ENCODE results near the gene LRPAP1. TPM values are rescaled to one million over a fixed set of nuclear protein-coding genes. Genes with fewer than 3 reads are reported as not detected.
A peak's percentile ranks its signal among the peaks of the same experiment; 100 is the strongest.

Gene LRPAP1
- total RNA-seq, 1 donor from 2014 or later, result 92.2 TPM

- Mint-ChIP-seq H3K4me3 (ENCODE audit: unreplicated experiment) (peak overlapping the region; percentile 69), H3K36me3 (ENCODE audit: low read depth, unreplicated experiment) (peaks cover 6% of the 10 kb centered on the region), H3K9me3 (ENCODE audit: unreplicated experiment) (peaks cover 5% of the 10 kb centered on the region), H3K27me3 (ENCODE audit: unreplicated experiment) (peaks cover 7% of the 10 kb centered on the region), H3K4me1 (ENCODE audit: unreplicated experiment) (peaks cover 7% of the 10 kb centered on the region), H3K27ac (ENCODE audit: unreplicated experiment) (no peak overlapping the region)
- DNase-seq (ENCODE audit: low spot score), result no peak
- no peak for TF ChIP-seq CTCF (IDR thresholded peaks at IDR 0.05; ENCODE audit: unreplicated experiment)
Observed at GRCh38 chr4:3533423-3533820, 1.2 kb upstream of the LRPAP1 start.

GRCh38 chr4:3532751-3533422, 665 bp upstream of the LRPAP1 start:
- no peak for TF ChIP-seq CTCF (IDR thresholded peaks at IDR 0.05; ENCODE audit: unreplicated experiment)
- Mint-ChIP-seq H3K9me3 (ENCODE audit: unreplicated experiment) (peaks cover 5% of the 10 kb centered on the region), H3K27me3 (ENCODE audit: unreplicated experiment) (peaks cover 8% of the 10 kb centered on the region), H3K4me3 (ENCODE audit: unreplicated experiment) (peak overlapping the region; percentile 69), H3K4me1 (ENCODE audit: unreplicated experiment) (peaks cover 7% of the 10 kb centered on the region), H3K36me3 (ENCODE audit: low read depth, unreplicated experiment) (peaks cover 10% of the 10 kb centered on the region), H3K27ac (ENCODE audit: unreplicated experiment) (no peak overlapping the region)
- no peak for DNase-seq (ENCODE audit: low spot score)

GRCh38 chr4:3531318-3531878, 824 bp downstream of the LRPAP1 start:
- Mint-ChIP-seq H3K9me3 (ENCODE audit: unreplicated experiment) (peaks cover 5% of the 10 kb centered on the region), H3K4me1 (ENCODE audit: unreplicated experiment) (peaks cover 7% of the 10 kb centered on the region), H3K36me3 (ENCODE audit: low read depth, unreplicated experiment) (peaks cover 11% of the 10 kb centered on the region), H3K27ac (ENCODE audit: unreplicated experiment) (peak overlapping the region; percentile 12), H3K27me3 (ENCODE audit: unreplicated experiment) (peaks cover 8% of the 10 kb centered on the region), H3K4me3 (ENCODE audit: unreplicated experiment) (peak overlapping the region; percentile 91)
- no peak for DNase-seq (ENCODE audit: low spot score)
- no peak for TF ChIP-seq CTCF (IDR thresholded peaks at IDR 0.05; ENCODE audit: unreplicated experiment)

- TF ChIP-seq CTCF (IDR thresholded peaks at IDR 0.05; ENCODE audit: unreplicated experiment), result no peak
- Mint-ChIP-seq H3K4me1 (ENCODE audit: unreplicated experiment) (peaks cover 7% of the 10 kb centered on the region), H3K27me3 (ENCODE audit: unreplicated experiment) (peaks cover 7% of the 10 kb centered on the region), H3K27ac (ENCODE audit: unreplicated experiment) (no peak overlapping the region), H3K4me3 (ENCODE audit: unreplicated experiment) (peak overlapping the region; percentile 91), H3K36me3 (ENCODE audit: low read depth, unreplicated experiment) (peaks cover 11% of the 10 kb centered on the region), H3K9me3 (ENCODE audit: unreplicated experiment) (peaks cover 5% of the 10 kb centered on the region)
- DNase-seq (ENCODE audit: low spot score), result no peak
Observed at GRCh38 chr4:3530663-3531254, 1.5 kb downstream of the LRPAP1 start.

- peaks cover 7% of the 10 kb centered on the region for H3K4me1 Mint-ChIP-seq (ENCODE audit: unreplicated experiment)
- H3K36me3 Mint-ChIP-seq (ENCODE audit: low read depth, unreplicated experiment), result peaks cover 10% of the 10 kb centered on the region
- no peak for DNase-seq (ENCODE audit: low spot score)
- peak overlapping the region; percentile 47 for H3K4me3 Mint-ChIP-seq (ENCODE audit: unreplicated experiment)
- no peak overlapping the region for H3K27ac Mint-ChIP-seq (ENCODE audit: unreplicated experiment)
- peaks cover 10% of the 10 kb centered on the region for H3K27me3 Mint-ChIP-seq (ENCODE audit: unreplicated experiment)
- TF ChIP-seq CTCF (IDR thresholded peaks at IDR 0.05; ENCODE audit: unreplicated experiment), result no peak
- peaks cover under 1% of the 10 kb centered on the region for H3K9me3 Mint-ChIP-seq (ENCODE audit: unreplicated experiment)
Observed at GRCh38 chr4:3530051-3530450, 2.2 kb downstream of the LRPAP1 start.
